Measurements from ENCODE around the gene RGS8. TPM values are rescaled to one million over a fixed set of nuclear protein-coding genes. Genes with fewer than 3 reads are reported as not detected.

Gene RGS8
- total RNA-seq, 1 experiment from 2014 or later = not detected

GRCh38 chr1:182662956-182663355, 21.4 kb downstream of the RGS8 start:
- no peaks in the 10 kb centered on the region for H3K4me1 ChIP-seq (ENCODE audit: control insufficient read depth, insufficient read depth, low read length)
- TF ChIP-seq SIN3A (IDR thresholded peaks at IDR 0.05; ENCODE audit: borderline replicate concordance, insufficient read depth, low read depth, low read length) = no peak
- TF ChIP-seq CTCF (IDR thresholded peaks at IDR 0.05) = no peak
- TF ChIP-seq, protein P1, sequence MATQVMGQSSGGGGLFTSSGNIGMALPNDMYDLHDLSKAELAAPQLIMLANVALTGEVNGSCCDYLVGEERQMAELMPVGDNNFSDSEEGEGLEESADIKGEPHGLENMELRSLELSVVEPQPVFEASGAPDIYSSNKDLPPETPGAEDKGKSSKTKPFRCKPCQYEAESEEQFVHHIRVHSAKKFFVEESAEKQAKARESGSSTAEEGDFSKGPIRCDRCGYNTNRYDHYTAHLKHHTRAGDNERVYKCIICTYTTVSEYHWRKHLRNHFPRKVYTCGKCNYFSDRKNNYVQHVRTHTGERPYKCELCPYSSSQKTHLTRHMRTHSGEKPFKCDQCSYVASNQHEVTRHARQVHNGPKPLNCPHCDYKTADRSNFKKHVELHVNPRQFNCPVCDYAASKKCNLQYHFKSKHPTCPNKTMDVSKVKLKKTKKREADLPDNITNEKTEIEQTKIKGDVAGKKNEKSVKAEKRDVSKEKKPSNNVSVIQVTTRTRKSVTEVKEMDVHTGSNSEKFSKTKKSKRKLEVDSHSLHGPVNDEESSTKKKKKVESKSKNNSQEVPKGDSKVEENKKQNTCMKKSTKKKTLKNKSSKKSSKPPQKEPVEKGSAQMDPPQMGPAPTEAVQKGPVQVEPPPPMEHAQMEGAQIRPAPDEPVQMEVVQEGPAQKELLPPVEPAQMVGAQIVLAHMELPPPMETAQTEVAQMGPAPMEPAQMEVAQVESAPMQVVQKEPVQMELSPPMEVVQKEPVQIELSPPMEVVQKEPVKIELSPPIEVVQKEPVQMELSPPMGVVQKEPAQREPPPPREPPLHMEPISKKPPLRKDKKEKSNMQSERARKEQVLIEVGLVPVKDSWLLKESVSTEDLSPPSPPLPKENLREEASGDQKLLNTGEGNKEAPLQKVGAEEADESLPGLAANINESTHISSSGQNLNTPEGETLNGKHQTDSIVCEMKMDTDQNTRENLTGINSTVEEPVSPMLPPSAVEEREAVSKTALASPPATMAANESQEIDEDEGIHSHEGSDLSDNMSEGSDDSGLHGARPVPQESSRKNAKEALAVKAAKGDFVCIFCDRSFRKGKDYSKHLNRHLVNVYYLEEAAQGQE (IDR thresholded peaks at IDR 0.05; ENCODE audit: insufficient read depth in 1 of 2, low read depth in 2 of 2, low read length in 1 of 2) = no peak
- no peak for TF ChIP-seq POLR2AphosphoS5 (IDR thresholded peaks at IDR 0.05; ENCODE audit: low read depth, low read length)
- no peak for TF ChIP-seq TCF7L2 (IDR thresholded peaks at IDR 0.05; ENCODE audit: low read depth, low read length)
- no peak for ATAC-seq
- H3K4me3 ChIP-seq (ENCODE audit: low read depth in 2 of 2, low read length in 2 of 2) = no peak overlapping the region
- H3K27me3 ChIP-seq (ENCODE audit: control insufficient read depth, insufficient read depth, low read length) = peaks cover 8% of the 10 kb centered on the region; the same call in 1 of the 2 replicates
- in situ Hi-C loops (cut with HindIII; ENCODE audit: low pct_unique_long_range_greater_than_20kb, low sequenced_read_pairs) = no loop called here
- intact Hi-C loops (cut with micrococcal nuclease; ENCODE audit: unreplicated experiment) = no loop called here
- no peaks in the 10 kb centered on the region for H3K36me3 ChIP-seq (ENCODE audit: control insufficient read depth, insufficient read depth, low read length)
- ChIA-PET CTCF (no interaction called here), POLR2A (no interaction called here)
- H3K27ac ChIP-seq (ENCODE audit: low read length) = no peak overlapping the region
- BruUV-seq (replicated peaks) = no TSS peak
- DNase-seq (ENCODE audit: low read depth, low spot score) = no peak
- no peaks in the 10 kb centered on the region for H3K9me3 ChIP-seq (ENCODE audit: control insufficient read depth, insufficient read depth, low read depth, low read length)

DNA sequence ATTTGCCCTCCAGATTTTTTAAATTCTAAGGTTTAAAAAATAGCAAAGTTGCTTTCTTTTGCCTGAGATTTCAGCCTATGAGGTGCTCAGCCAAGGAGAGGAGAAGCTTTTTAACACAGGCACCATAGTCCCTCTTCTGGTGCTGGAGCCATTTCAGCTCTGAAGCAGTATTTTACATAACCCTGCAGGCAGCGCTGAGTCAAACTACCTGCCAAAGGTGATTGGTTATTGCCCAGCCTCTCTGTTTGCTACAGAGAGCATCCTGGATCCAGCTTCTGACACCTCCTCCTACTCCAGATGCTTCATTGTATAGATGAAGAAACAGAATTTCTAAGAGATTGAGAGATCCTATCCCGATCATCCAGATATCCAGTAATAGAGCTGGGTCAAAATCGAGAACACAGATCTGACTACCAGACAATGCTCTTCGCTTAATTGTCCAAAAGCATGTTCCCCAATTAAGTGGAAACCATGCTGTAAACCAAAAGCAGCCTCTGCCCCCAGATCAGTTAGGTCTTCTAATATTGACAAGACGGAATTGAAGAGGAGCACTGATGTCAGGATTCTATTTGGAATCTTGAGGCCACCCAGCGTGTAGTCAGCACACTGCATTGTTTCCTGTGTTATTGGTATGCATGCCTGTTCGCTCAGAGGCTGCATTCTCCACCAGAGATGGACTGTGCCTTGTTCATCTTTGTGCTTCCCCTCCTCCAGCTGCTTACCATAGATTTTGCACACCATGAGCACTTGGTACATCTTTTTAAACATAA, 22.1 kb downstream of the RGS8 start:
- TF ChIP-seq CTCF (IDR thresholded peaks at IDR 0.05) (no peak; the same call in 1 of the 2 replicates), SIN3A (IDR thresholded peaks at IDR 0.05; ENCODE audit: borderline replicate concordance, insufficient read depth, low read depth, low read length) (no peak), TCF7L2 (IDR thresholded peaks at IDR 0.05; ENCODE audit: low read depth, low read length) (no peak), POLR2AphosphoS5 (IDR thresholded peaks at IDR 0.05; ENCODE audit: low read depth, low read length) (no peak)
- TF ChIP-seq, protein P1 (IDR thresholded peaks at IDR 0.05; ENCODE audit: insufficient read depth in 1 of 2, low read depth in 2 of 2, low read length in 1 of 2) = no peak
- intact Hi-C loops (cut with micrococcal nuclease; ENCODE audit: unreplicated experiment) (no loop called here), in situ Hi-C loops (cut with HindIII; ENCODE audit: low pct_unique_long_range_greater_than_20kb, low sequenced_read_pairs) (no loop called here)
- no peaks in the 10 kb centered on the region for H3K9me3 ChIP-seq (ENCODE audit: control insufficient read depth, insufficient read depth, low read depth, low read length)
- POLR2A ChIA-PET = no interaction called here
- H3K4me1 ChIP-seq (ENCODE audit: control insufficient read depth, insufficient read depth, low read length) = no peaks in the 10 kb centered on the region
- ATAC-seq (no peak; the same call in 1 of the 2 replicates), DNase-seq (ENCODE audit: low read depth, low spot score) (no peak)
- H3K27ac ChIP-seq (ENCODE audit: low read length) = no peak overlapping the region
- no peaks in the 10 kb centered on the region for H3K36me3 ChIP-seq (ENCODE audit: control insufficient read depth, insufficient read depth, low read length)
- no TSS peak for BruUV-seq (replicated peaks)
- peaks cover 8% of the 10 kb centered on the region; the same call in 1 of the 2 replicates for H3K27me3 ChIP-seq (ENCODE audit: control insufficient read depth, insufficient read depth, low read length)
- CTCF ChIA-PET = no interaction called here
- no peak overlapping the region for H3K4me3 ChIP-seq (ENCODE audit: low read depth in 2 of 2, low read length in 2 of 2)
